ENCODE data around the gene PTPRR.

DNA sequence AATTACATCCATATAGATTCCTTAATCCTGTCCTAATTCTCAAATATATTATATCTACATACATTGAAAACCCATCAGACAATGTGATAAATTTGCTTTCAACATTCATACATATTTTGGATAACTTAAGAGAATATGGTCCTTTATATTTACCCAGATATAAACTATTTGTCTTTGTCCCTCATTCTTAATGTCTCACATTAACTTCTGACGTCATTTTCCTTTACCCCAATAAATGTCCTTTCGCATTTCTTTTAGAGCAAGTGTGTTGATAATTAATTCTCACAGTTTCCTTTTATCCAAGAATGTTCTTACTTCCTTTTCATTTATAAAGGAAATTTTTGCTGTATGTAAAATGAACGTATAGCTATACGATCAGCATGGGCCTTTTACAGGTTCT is 12.6 kb upstream of the PTPRR start:
- no peak for TF ChIP-seq YY1 (IDR thresholded peaks at IDR 0.05; ENCODE audit: insufficient read depth, insufficient read length)
- no peak for TF ChIP-seq ZNF274 (IDR thresholded peaks at IDR 0.05; ENCODE audit: low read depth, low read length)
- no peak for TF ChIP-seq SUZ12 (IDR thresholded peaks at IDR 0.05; ENCODE audit: extremely low read depth, insufficient read depth, insufficient read length)

All from NT2/D1 (cell line).